Liver (tissue), 9 donors: ENCODE data around the gene REL. TPM values are rescaled to one million over a fixed set of nuclear protein-coding genes. Genes with fewer than 3 reads are reported as not detected.

Experiments
- DNase-seq: peaks from one replicate; pipeline ENCODE4 v3.0.0-alpha.2; 2017; ENCODE audit warnings: low spot score
- H3K27ac ChIP-seq, 2 donors: one replicate each; pipeline ENCODE4 v1.7.0; 2013; ENCODE audit warnings: inconsistent platforms in 2 of 2, low read length in 2 of 2, control low read depth in 1 of 2, low read depth in 1 of 2, mild to moderate bottlenecking in 1 of 2
- H3K27me3 ChIP-seq, 4 donors: one replicate each; pipeline versions ENCODE4 v1.6.1 to v1.7.0; 2013; ENCODE audit warnings: low read length in 3 of 4, inconsistent platforms in 1 of 4, mild to moderate bottlenecking in 1 of 4, moderate library complexity in 1 of 4; ENCODE audit not compliant: control insufficient read depth in 4 of 4, insufficient read depth in 4 of 4
- H3K36me3 ChIP-seq, 4 donors: one replicate each; pipeline versions ENCODE4 v1.6.1 to v1.7.0; 2013; ENCODE audit warnings: low read length in 3 of 4, mild to moderate bottlenecking in 3 of 4, low read depth in 1 of 4, moderate library complexity in 1 of 4; ENCODE audit not compliant: control insufficient read depth in 4 of 4, insufficient read depth in 3 of 4
- H3K4me1 ChIP-seq, 4 donors: one replicate each; pipeline versions ENCODE4 v1.6.1 to v1.7.0; 2013; ENCODE audit warnings: low read length in 3 of 4, mild to moderate bottlenecking in 3 of 4, moderate library complexity in 1 of 4; ENCODE audit not compliant: control insufficient read depth in 4 of 4, insufficient read depth in 4 of 4
- H3K4me3 ChIP-seq, 3 donors: one replicate each; pipeline versions ENCODE4 v1.6.1 to v1.7.0; 2013; ENCODE audit warnings: low read length in 3 of 3, control low read depth in 1 of 3, low read depth in 1 of 3, mild to moderate bottlenecking in 1 of 3
- H3K9ac ChIP-seq, 2 donors: one replicate each; pipeline ENCODE4 v1.7.0; 2013; ENCODE audit warnings: low read length in 2 of 2, mild to moderate bottlenecking in 2 of 2, moderate library complexity in 2 of 2, control low read depth in 1 of 2, low read depth in 1 of 2
- H3K9me3 ChIP-seq, 4 donors: one replicate each; pipeline versions ENCODE4 v1.6.1 to v1.7.0; 2013; ENCODE audit warnings: low read length in 3 of 4; ENCODE audit not compliant: control insufficient read depth in 4 of 4
- ATF3 ChIP-seq: IDR thresholded peaks from 2 replicates; pipeline ENCODE4 v1.6.1; 2016; ENCODE audit warnings: antibody characterized with exemption
- CTCF ChIP-seq: fragments of 150-350 bp; IDR thresholded peaks from 2 replicates; pipeline ENCODE4 v1.5.1; 2017; ENCODE audit warnings: improper control_type of control experiment, low read depth, low read length; ENCODE audit not compliant: missing input control
- EGR1 ChIP-seq, 2 donors: IDR thresholded peaks; 2 replicates each; pipeline ENCODE4 v1.6.1; 2016 to 2018; ENCODE audit warnings: antibody characterized with exemption in 2 of 2, low read depth in 2 of 2
- FOXA1 ChIP-seq: IDR thresholded peaks from 2 replicates; pipeline ENCODE4 v1.6.1; 2016; ENCODE audit warnings: antibody characterized with exemption
- FOXA2 ChIP-seq: IDR thresholded peaks from 2 replicates; pipeline ENCODE4 v1.6.1; 2016; ENCODE audit warnings: antibody characterized with exemption
- GABPA ChIP-seq, 2 donors: IDR thresholded peaks in 1 of 2; conservative IDR thresholded peaks in 1 of 2; 2 replicates each; pipeline ENCODE4 v1.6.1; 2016; ENCODE audit warnings: antibody characterized with exemption in 2 of 2, mild to moderate bottlenecking in 1 of 2, moderate library complexity in 1 of 2
- HNF4A ChIP-seq, 2 donors: conservative IDR thresholded peaks; 2 replicates each; pipeline ENCODE4 v1.6.1; 2016; ENCODE audit warnings: antibody characterized with exemption in 2 of 2, mild to moderate bottlenecking in 2 of 2
- HNF4G ChIP-seq: IDR thresholded peaks from 2 replicates; pipeline ENCODE4 v1.6.1; 2016; ENCODE audit warnings: antibody characterized with exemption
- JUND ChIP-seq, 2 donors: IDR thresholded peaks; 2 replicates each; pipeline ENCODE4 v1.6.1; 2016; ENCODE audit warnings: antibody characterized with exemption in 2 of 2
- MAX ChIP-seq: IDR thresholded peaks from 2 replicates; pipeline ENCODE4 v1.6.1; 2016; ENCODE audit warnings: antibody characterized with exemption
- NR2F2 ChIP-seq: IDR thresholded peaks from 2 replicates; pipeline ENCODE4 v1.6.1; 2016; ENCODE audit warnings: antibody characterized with exemption
- RAD21 ChIP-seq, 2 donors: IDR thresholded peaks; 2 replicates each; pipeline ENCODE4 v1.6.1; 2016; ENCODE audit warnings: antibody characterized with exemption in 2 of 2, mild to moderate bottlenecking in 2 of 2
- REST ChIP-seq: IDR thresholded peaks from 2 replicates; pipeline ENCODE4 v1.6.1; 2016; ENCODE audit warnings: antibody characterized with exemption, mild to moderate bottlenecking
- RXRA ChIP-seq, 2 donors: IDR thresholded peaks; 2 replicates each; pipeline ENCODE4 v1.6.1; 2017 to 2018; ENCODE audit warnings: antibody characterized with exemption in 2 of 2, mild to moderate bottlenecking in 1 of 2
- SP1 ChIP-seq: IDR thresholded peaks from 2 replicates; pipeline ENCODE4 v1.6.1; 2018; ENCODE audit warnings: antibody characterized with exemption, mild to moderate bottlenecking
- TAF1 ChIP-seq: conservative IDR thresholded peaks from 2 replicates; pipeline ENCODE4 v1.6.1; 2016; ENCODE audit warnings: antibody characterized with exemption, mild to moderate bottlenecking
- YY1 ChIP-seq: IDR thresholded peaks from 2 replicates; pipeline ENCODE4 v1.6.1; 2016; ENCODE audit warnings: antibody characterized with exemption, mild to moderate bottlenecking
- ZBTB33 ChIP-seq: IDR thresholded peaks from 2 replicates; pipeline ENCODE4 v1.6.1; 2016; ENCODE audit warnings: antibody characterized with exemption
- WGBS: extraction: QIAGEN DNeasy Blood & Tissue Kit; methylation state at CpG from one replicate; pipeline ENCODE4 v1.1.7; 2013; 5-methylcytosine and 5-hydroxymethylcytosine counted together
- polyA plus RNA-seq, 2 donors: library from polyadenylated mRNA; stranded (reverse) in 1 of 2; unstranded in 1 of 2; fragments of 200-250 nt in 1 of 2; fragments of >200 nt in 1 of 2; fragmentation: Nextera tagmentation in 1 of 2; extraction: Ambion mirVana in 1 of 2; gene quantifications; one replicate each; pipeline versions ENCODE4 v1.2.1 to v1.2.3, GENCODE V29; 2013 to 2015
- total RNA-seq, 2 donors: library from RNA; depleted of rRNA; stranded (reverse); fragments of >200 nt; gene quantifications; one replicate each; pipeline ENCODE4 v1.2.3, GENCODE V29; 2014
- donor health status: healthy.
- donor health status: healthy.
- donor health status: healthy.
- donor health status: healthy.
- donor health status: healthy.

REL gene
- total and polyA plus RNA-seq, 4 donors = 1.1 to 7.0 (median 4.4) TPM

GRCh38 chr2:60836491-60836890, 44.9 kb upstream of the REL start:
- Histone ChIP-seq H3K4me3 (no peak overlapping the region), H3K36me3 (no peaks in the 10 kb centered on the region), H3K9ac (no peak overlapping the region), H3K4me1 (no peaks in the 10 kb centered on the region), H3K27ac (no peak overlapping the region), H3K27me3 (no peaks in the 10 kb centered on the region), H3K9me3 (no peaks in the 10 kb centered on the region)
- no peak for TF ChIP-seq RXRA (IDR thresholded peaks at IDR 0.05)
- TF ChIP-seq ZBTB33 = no peak
- TF ChIP-seq TAF1 = no peak
- no peak for TF ChIP-seq GABPA (IDR thresholded peaks at IDR 0.05 in 1 of 2, conservative IDR thresholded peaks at IDR 0.05 in 1 of 2)
- TF ChIP-seq SP1 = no peak
- TF ChIP-seq HNF4A (conservative IDR thresholded peaks at IDR 0.05) = no peak
- no peak for TF ChIP-seq FOXA1
- no peak for TF ChIP-seq REST
- TF ChIP-seq JUND (IDR thresholded peaks at IDR 0.05) = no peak
- TF ChIP-seq EGR1 (IDR thresholded peaks at IDR 0.05; ENCODE audit: low read depth in 2 of 2) = no peak
- TF ChIP-seq MAX = no peak
- no peak for TF ChIP-seq YY1
- TF ChIP-seq ATF3 = no peak
- TF ChIP-seq HNF4G = no peak
- no peak for TF ChIP-seq NR2F2
- no peak for TF ChIP-seq RAD21 (IDR thresholded peaks at IDR 0.05)
- TF ChIP-seq FOXA2 = no peak
- no peak for TF ChIP-seq CTCF
- WGBS = 83% methylated on average over 3 of the region's 3 CpGs
- DNase-seq = no peak

GRCh38 chr2:60837123-60837522, 44.3 kb upstream of the REL start:
- H3K4me3 ChIP-seq = no peak overlapping the region
- no peak for DNase-seq
- no peaks in the 10 kb centered on the region for H3K9me3 ChIP-seq
- H3K27ac ChIP-seq = no peak overlapping the region
- H3K36me3 ChIP-seq = no peaks in the 10 kb centered on the region
- H3K9ac ChIP-seq = no peak overlapping the region
- no peaks in the 10 kb centered on the region for H3K4me1 ChIP-seq
- 69% methylated on average over 1 of the region's 1 CpG for WGBS
- TF ChIP-seq HNF4A (conservative IDR thresholded peaks at IDR 0.05) (no peak), ZBTB33 (no peak), YY1 (no peak)
- no peaks in the 10 kb centered on the region for H3K27me3 ChIP-seq
